Kidney epithelial cell (primary cell): ENCODE measurements around the gene RUNX2. TPM values are rescaled to one million over a fixed set of nuclear protein-coding genes. Genes with fewer than 3 reads are reported as not detected.

Source experiments
- DNase-seq: peaks from one replicate; pipeline ENCODE4 v3.0.0-alpha.2; 2010; ENCODE audit warnings: low read depth
- H3K27me3 ChIP-seq: 2 replicates; pipeline ENCODE4 v1.6.0; 2011; ENCODE audit warnings: low read length; ENCODE audit not compliant: control insufficient read depth, insufficient read depth
- H3K36me3 ChIP-seq: 2 replicates; pipeline ENCODE4 v1.5.1; 2011; ENCODE audit warnings: low read length; ENCODE audit not compliant: control insufficient read depth, insufficient read depth
- H3K4me3 ChIP-seq: 2 replicates; pipeline ENCODE4 v1.5.1; 2011; ENCODE audit warnings: low read depth, mild to moderate bottlenecking, control low read depth, low read length
- CTCF ChIP-seq: IDR thresholded peaks from 2 replicates; pipeline ENCODE4 v1.5.1; 2011; ENCODE audit warnings: mild to moderate bottlenecking, moderate library complexity, low read length, control low read depth, inconsistent platforms; ENCODE audit not compliant: insufficient read depth, poor library complexity, severe bottlenecking
- total RNA-seq: library from RNA; depleted of rRNA; stranded (reverse); fragments of >200 nt; gene quantifications from 2 replicates; pipeline ENCODE4 v1.2.3, GENCODE V29; 2015

RUNX2 gene
- total RNA-seq, 1 donor from 2014 or later: 9.2 TPM

GRCh38 chr6:45631396-45631795, 303.3 kb downstream of the RUNX2 start:
- no peak for DNase-seq
- no peaks in the 10 kb centered on the region for H3K36me3 ChIP-seq
- no peak overlapping the region for H3K4me3 ChIP-seq
- no peaks in the 10 kb centered on the region for H3K27me3 ChIP-seq
- TF ChIP-seq CTCF: no peak

- H3K36me3 ChIP-seq: no peaks in the 10 kb centered on the region
- H3K27me3 ChIP-seq: no peaks in the 10 kb centered on the region
- no peak for TF ChIP-seq CTCF
- H3K4me3 ChIP-seq: no peak overlapping the region
- DNase-seq: no peak
Measured at GRCh38 chr6:45633272-45633908, 305.3 kb downstream of the RUNX2 start.

- DNase-seq: no peak
- H3K27me3 ChIP-seq: no peaks in the 10 kb centered on the region
- TF ChIP-seq CTCF: no peak
- no peaks in the 10 kb centered on the region for H3K36me3 ChIP-seq
- H3K4me3 ChIP-seq: no peak overlapping the region
Measured at GRCh38 chr6:45634231-45634630, 306.1 kb downstream of the RUNX2 start.

GRCh38 chr6:45635284-45635867, 307.2 kb downstream of the RUNX2 start:
- H3K4me3 ChIP-seq: no peak overlapping the region
- no peak for DNase-seq
- no peak for TF ChIP-seq CTCF
- H3K36me3 ChIP-seq: no peaks in the 10 kb centered on the region
- H3K27me3 ChIP-seq: no peaks in the 10 kb centered on the region

- TF ChIP-seq CTCF: no peak
- no peak for DNase-seq
- H3K36me3 ChIP-seq: no peaks in the 10 kb centered on the region
- H3K27me3 ChIP-seq: no peaks in the 10 kb centered on the region
- no peak overlapping the region for H3K4me3 ChIP-seq
Measured at GRCh38 chr6:45637056-45637455, 308.9 kb downstream of the RUNX2 start.
